Measurements from ENCODE around the gene LRRC8D. TPM values are rescaled to one million over a fixed set of nuclear protein-coding genes. Genes with fewer than 3 reads are reported as not detected.

LRRC8D gene
- total RNA-seq, 4 donors from 2014 or later = 14.4 to 17.7 (median 15.7) TPM

DNA sequence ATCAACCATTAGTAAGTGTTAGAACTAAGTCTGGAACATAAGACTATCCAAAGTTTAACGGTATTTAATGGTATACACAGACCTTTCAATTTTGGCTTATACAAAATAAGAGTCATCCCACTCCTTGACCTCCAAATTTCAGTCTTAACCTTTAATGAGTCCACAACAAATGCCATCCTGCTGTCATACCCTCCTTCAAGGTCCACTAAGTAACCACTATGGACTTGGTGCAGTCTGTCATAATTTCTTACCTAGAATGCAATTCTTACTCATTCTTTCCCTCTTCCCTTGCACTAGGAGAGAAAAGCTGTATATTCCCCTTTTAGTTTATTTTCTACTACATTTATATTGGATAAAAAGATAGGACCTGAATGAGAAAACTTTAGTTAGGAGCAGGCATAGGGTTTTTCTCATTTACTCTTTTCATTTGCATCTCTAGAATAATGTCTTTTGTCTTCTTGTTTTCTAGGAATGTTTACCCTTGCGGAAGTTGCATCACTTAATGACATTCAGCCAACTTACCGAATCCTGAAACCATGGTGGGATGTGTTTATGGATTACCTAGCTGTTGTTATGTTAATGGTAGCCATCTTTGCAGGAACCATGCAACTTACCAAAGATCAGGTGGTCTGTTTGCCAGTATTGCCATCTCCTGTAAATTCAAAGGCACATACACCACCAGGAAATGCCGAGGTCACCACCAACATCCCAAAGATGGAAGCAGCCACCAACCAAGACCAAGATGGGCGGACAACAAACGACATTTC lies 111.9 kb downstream of the LRRC8D start:
- WGBS, 2 donors = 92 to 93% methylated on average over 6 of the region's 6 CpGs
- DNase-seq (ENCODE audit: low spot score in 2 of 2) = no peak

DNA sequence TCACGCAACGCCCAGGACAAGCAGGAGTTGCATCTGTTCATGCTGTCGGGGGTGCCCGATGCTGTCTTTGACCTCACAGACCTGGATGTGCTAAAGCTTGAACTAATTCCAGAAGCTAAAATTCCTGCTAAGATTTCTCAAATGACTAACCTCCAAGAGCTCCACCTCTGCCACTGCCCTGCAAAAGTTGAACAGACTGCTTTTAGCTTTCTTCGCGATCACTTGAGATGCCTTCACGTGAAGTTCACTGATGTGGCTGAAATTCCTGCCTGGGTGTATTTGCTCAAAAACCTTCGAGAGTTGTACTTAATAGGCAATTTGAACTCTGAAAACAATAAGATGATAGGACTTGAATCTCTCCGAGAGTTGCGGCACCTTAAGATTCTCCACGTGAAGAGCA lies 113.6 kb downstream of the LRRC8D start:
- 96% methylated on average over 11 of the region's 11 CpGs for WGBS, 2 donors
- no peak for TF ChIP-seq CTCF (IDR thresholded peaks at IDR 0.05)

More for the DNA sequence above, 111.9 kb downstream of the LRRC8D start:
- TF ChIP-seq CTCF (IDR thresholded peaks at IDR 0.05) (no peak), POLR2A (IDR thresholded peaks at IDR 0.05) (no peak)
- H3K4me3 ChIP-seq (ENCODE audit: low read depth, poor library complexity, severe bottlenecking) = no peak overlapping the region
- intact Hi-C loops (cut with DNase I; ENCODE audit: low total_unique reads) = no loop called here

DNA sequence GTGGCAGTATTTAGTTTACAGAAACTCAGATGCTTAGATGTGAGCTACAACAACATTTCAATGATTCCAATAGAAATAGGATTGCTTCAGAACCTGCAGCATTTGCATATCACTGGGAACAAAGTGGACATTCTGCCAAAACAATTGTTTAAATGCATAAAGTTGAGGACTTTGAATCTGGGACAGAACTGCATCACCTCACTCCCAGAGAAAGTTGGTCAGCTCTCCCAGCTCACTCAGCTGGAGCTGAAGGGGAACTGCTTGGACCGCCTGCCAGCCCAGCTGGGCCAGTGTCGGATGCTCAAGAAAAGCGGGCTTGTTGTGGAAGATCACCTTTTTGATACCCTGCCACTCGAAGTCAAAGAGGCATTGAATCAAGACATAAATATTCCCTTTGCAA lies 114.4 kb downstream of the LRRC8D start:
- TF ChIP-seq CTCF (IDR thresholded peaks at IDR 0.05) (no peak), POLR2A (IDR thresholded peaks at IDR 0.05) (no peak)
- 63 to 75% methylated on average over 4 of the region's 4 CpGs for WGBS, 2 donors
- intact Hi-C loops (cut with DNase I; ENCODE audit: low total_unique reads) = no loop called here
- no peak for DNase-seq (ENCODE audit: low spot score in 2 of 2)
- no peak overlapping the region for H3K4me3 ChIP-seq (ENCODE audit: low read depth, poor library complexity, severe bottlenecking)

More for the DNA sequence above, 113.6 kb downstream of the LRRC8D start:
- DNase-seq (ENCODE audit: low spot score in 2 of 2) = no peak
- intact Hi-C loops (cut with DNase I; ENCODE audit: low total_unique reads) = no loop called here
- H3K4me3 ChIP-seq (ENCODE audit: low read depth, poor library complexity, severe bottlenecking) = no peak overlapping the region

DNA sequence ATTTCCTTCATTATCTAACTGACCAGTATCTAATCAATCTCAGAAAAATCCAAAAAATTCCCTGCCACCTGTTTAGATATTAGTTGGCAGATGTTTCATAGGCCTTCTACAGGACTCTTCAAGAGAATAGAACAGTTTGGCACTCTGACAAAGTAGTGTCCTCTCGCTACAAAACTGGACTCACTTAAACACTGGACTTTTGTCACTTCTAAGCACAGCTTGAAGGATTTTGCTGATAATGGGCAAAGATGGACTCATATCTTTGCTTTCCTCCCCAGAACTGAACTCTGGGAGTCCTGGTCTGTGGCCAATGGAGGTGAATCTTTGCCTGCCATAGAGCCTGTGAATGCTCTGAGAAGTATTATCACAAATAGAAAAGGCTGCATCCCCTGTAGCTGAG lies 115.9 kb downstream of the LRRC8D start:
- no peak for DNase-seq (ENCODE audit: low spot score in 2 of 2)
- 95 to 96% methylated on average over 1 of the region's 1 CpG for WGBS, 2 donors
- TF ChIP-seq CTCF (IDR thresholded peaks at IDR 0.05) (no peak), POLR2A (IDR thresholded peaks at IDR 0.05) (no peak)
- intact Hi-C loops (cut with DNase I; ENCODE audit: low total_unique reads) = no loop called here
- no peak overlapping the region for H3K4me3 ChIP-seq (ENCODE audit: low read depth, poor library complexity, severe bottlenecking)

GRCh38 chr1:89938171-89939055 lies 117.6 kb downstream of the LRRC8D start:
- intact Hi-C loops (cut with DNase I; ENCODE audit: low total_unique reads) = no loop called here
- 84 to 85% methylated on average over 7 of the region's 7 CpGs for WGBS, 2 donors
- TF ChIP-seq CTCF (IDR thresholded peaks at IDR 0.05) (no peak), POLR2A (IDR thresholded peaks at IDR 0.05) (no peak)
- no peak overlapping the region for H3K4me3 ChIP-seq (ENCODE audit: low read depth, poor library complexity, severe bottlenecking)
- no peak for DNase-seq (ENCODE audit: low spot score in 2 of 2)

Measured in lower leg skin (tissue), 4 donors.